ENCODE measurements around the gene RCOR1.

The RCOR1 gene

GRCh38 chr14:102684298-102684663 is 91.8 kb downstream of the RCOR1 start:
- H3K4me3 ChIP-seq (ENCODE audit: control insufficient read depth, low read depth, low read length) = no peak overlapping the region
- no peak for DNase-seq (ENCODE audit: low read depth)
- TF ChIP-seq CTCF (conservative IDR thresholded peaks at IDR 0.05; ENCODE audit: control insufficient read depth, insufficient read depth, low read depth, low read length) = no peak

- H3K4me3 ChIP-seq (ENCODE audit: control insufficient read depth, low read depth, low read length) = no peak overlapping the region
- no peak for TF ChIP-seq CTCF (conservative IDR thresholded peaks at IDR 0.05; ENCODE audit: control insufficient read depth, insufficient read depth, low read depth, low read length)
- DNase-seq (ENCODE audit: low read depth) = no peak
Measured at GRCh38 chr14:102686196-102686801, 93.8 kb downstream of the RCOR1 start.

GRCh38 chr14:102688290-102688689 is 95.8 kb downstream of the RCOR1 start:
- H3K4me3 ChIP-seq (ENCODE audit: control insufficient read depth, low read depth, low read length) = no peak overlapping the region
- DNase-seq (ENCODE audit: low read depth) = no peak
- TF ChIP-seq CTCF (conservative IDR thresholded peaks at IDR 0.05; ENCODE audit: control insufficient read depth, insufficient read depth, low read depth, low read length) = no peak

GRCh38 chr14:102690509-102691286 is 98.2 kb downstream of the RCOR1 start:
- no peak overlapping the region for H3K4me3 ChIP-seq (ENCODE audit: control insufficient read depth, low read depth, low read length)
- DNase-seq (ENCODE audit: low read depth) = no peak
- TF ChIP-seq CTCF (conservative IDR thresholded peaks at IDR 0.05; ENCODE audit: control insufficient read depth, insufficient read depth, low read depth, low read length) = no peak

DNA sequence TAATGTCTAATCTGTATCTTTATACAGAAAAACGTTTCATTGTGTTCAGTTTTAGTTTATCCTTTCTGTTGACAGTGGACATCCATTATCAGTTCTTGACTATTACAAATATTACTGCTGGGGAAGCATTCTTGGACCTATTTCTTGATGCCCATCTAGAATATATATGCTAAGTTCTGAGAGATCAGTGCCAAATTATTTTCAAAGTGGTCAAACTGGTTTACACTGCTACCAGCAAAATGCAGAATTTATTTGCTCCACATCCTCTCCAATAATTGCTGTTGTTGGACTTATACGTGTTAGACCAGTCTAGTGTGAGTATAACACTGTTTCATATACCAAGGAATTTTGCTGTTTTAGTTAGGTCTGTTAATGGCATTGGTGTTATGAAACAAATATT is 99.3 kb downstream of the RCOR1 start:
- TF ChIP-seq CTCF (conservative IDR thresholded peaks at IDR 0.05; ENCODE audit: control insufficient read depth, insufficient read depth, low read depth, low read length) = no peak
- no peak for DNase-seq (ENCODE audit: low read depth)
- H3K4me3 ChIP-seq (ENCODE audit: control insufficient read depth, low read depth, low read length) = no peak overlapping the region

- no peak for TF ChIP-seq CTCF (conservative IDR thresholded peaks at IDR 0.05; ENCODE audit: control insufficient read depth, insufficient read depth, low read depth, low read length)
- no peak overlapping the region for H3K4me3 ChIP-seq (ENCODE audit: control insufficient read depth, low read depth, low read length)
- DNase-seq (ENCODE audit: low read depth) = no peak
Measured at GRCh38 chr14:102692334-102692733, 99.9 kb downstream of the RCOR1 start.
